ENCODE results near the gene CXCL12.

CXCL12 gene

GRCh38 chr10:44384601-44385025 lies 284 bp downstream of the CXCL12 start:
- peak; percentile 54 for DNase-seq

- peak; percentile 41 for DNase-seq
These were observed 922 bp downstream of the CXCL12 start for GRCh38 chr10:44383749-44384600.

GRCh38 chr10:44382981-44383748 lies 1.7 kb downstream of the CXCL12 start:
- DNase-seq: peak; percentile 26

- DNase-seq: peak; percentile 51
These were observed 2.6 kb downstream of the CXCL12 start for GRCh38 chr10:44382131-44382858.

- DNase-seq: no peak
These were observed 3.9 kb downstream of the CXCL12 start for GRCh38 chr10:44380829-44381600.

GRCh38 chr10:44379907-44380306 lies 5.0 kb downstream of the CXCL12 start:
- no peak for DNase-seq

DNA sequence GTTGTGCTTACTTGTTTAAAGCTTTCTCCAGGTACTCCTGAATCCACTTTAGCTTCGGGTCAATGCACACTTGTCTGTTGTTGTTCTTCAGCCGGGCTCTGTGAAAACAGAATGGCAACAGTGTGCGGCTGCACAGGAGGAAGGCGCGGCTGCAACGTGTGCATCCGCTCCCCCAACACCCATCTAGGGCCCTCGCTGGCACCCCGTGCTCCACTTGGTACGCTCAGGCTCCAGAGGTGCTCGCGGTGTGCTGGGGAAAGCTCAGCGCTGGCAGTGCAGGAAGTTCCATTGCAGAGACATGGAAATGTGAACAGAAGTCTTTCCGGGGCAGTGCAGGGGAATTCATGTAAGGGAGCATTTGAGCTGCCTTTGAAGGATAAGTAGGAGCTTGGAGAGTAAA lies 6.3 kb downstream of the CXCL12 start:
- DNase-seq: no peak

- DNase-seq: no peak
These were observed 7.1 kb downstream of the CXCL12 start for GRCh38 chr10:44377651-44378310.

DNA sequence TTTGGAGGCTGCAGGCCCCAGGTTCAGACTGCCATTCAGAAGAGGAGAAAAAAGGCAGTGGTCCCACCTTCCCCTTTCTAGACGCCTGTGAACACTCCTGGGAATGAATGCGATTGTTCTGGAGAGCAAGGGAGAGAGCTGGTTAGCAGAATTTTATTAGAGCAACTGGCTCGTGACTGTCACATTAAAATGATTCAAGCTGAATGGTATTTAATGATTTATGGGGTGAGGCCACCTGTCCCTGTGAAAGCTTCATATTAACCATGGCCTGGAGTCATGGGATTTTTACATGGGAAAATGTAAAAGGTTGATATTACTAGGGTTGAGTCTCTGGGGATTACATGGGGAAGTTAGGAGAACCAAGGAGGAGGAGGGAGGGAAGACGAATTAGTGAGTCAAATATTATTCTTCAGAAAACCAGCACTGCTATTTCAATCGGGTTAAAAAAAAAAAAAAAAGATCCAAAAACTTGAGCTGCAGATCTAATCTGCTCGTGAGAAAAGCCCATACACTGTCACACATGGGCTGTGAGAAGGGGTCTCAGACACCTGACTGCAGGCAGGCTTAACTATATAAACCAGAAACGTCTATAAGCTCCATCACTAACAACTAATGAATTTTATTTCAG lies 8.3 kb downstream of the CXCL12 start:
- DNase-seq: no peak

DNA sequence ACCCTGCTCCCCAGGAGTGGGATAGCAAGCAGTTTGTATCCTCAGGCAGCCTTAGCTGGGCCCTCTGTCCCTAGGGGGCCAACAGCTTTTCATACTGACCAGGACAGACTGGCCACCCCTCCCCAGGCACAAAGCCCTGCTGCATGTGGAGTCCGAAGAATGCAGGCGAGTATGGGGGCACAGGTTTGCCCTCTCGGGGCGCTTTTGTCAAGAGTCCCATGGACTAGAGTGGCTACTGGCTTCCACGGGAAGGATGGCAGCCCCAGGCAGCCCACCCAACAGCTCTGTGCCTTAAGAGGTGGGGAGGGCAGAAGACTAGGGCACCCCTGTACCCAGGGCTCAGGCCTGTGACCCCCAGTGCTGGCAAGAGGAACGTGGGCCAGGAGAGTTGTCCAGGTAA lies 10.7 kb downstream of the CXCL12 start:
- DNase-seq: no peak

GRCh38 chr10:44373341-44373995 lies 11.4 kb downstream of the CXCL12 start:
- no peak for DNase-seq

DNA sequence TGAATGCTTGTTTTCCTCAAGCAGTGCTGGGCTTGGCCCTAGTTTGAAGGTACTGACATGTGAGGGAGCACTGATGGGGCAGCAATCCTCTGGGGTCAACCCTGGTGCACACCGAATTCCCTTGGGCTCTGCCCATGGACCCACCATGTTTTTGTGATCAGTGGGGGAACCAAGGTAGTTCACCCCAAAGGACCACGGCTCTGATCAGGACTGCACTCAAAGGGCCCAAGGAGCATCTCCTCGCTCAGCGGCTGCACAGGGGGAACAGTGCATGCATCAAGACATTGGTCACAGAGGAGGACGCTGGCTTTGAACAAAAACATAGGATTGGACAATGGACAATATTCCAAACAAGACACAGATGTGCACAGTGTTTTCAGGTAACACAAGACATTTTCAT lies 12.7 kb downstream of the CXCL12 start:
- DNase-seq: no peak

DNA sequence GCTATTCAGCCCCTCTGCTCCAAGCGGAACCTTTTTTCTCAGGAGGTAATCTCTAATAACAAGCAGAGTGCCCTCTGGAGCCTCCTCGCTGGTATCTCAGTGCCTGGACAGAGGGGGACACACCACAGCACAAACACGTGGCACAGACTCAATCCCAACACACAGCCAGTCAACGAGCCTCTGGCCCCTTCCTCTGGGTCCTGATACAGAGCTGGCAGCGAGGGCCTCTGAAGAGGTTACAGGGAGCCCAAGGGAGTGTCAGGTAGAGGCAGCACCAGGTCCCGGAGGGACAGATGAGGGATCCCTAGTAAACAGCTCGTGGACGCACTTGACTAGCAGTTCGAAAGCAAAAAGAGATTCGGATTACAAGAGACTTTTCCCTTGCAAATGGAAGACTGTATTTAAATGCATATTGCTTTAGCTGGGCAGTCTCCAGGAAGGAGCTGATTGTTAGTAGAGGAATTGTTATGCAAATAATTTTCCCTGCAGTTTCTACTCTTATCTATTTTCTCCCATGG lies 14.1 kb downstream of the CXCL12 start:
- DNase-seq: no peak

DNA sequence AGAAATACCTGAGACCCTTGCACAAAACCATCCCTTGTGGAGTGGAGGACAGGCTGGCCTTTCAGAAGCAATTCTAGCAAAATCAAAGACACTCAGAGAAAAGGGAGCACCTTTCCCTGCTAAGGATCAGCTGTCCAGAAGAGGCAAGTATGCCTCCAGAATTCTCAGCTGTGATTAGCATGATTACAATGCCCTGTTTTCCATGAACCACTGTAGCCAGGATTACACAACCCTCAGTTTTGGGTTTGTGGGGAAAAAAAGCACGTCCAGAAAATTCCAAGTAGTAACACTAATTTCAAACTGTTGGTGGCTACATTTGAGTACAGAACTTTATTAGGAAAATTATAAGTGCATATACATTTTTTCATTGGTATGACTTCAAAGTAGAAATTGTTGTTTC lies 15.0 kb downstream of the CXCL12 start:
- no peak for DNase-seq

DNA sequence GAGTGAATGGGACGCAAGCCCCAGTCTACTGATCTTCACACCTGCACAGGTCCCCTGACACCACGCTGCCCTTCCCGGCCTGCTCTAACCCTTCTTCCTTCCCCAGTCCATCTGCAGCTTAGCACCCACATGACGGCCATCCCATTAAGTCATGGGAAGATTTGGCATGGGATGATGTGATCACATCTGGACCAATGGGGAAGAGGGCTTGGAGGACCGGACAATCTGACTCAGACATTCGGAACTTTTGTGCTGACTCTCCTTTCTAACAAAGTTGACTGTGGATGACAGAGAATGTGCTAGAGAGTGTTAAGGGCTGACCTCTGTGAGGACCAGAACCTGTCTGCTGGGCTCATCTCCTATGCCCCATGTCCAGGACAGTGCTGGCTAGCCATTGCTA lies 15.6 kb downstream of the CXCL12 start:
- no peak for DNase-seq

DNA sequence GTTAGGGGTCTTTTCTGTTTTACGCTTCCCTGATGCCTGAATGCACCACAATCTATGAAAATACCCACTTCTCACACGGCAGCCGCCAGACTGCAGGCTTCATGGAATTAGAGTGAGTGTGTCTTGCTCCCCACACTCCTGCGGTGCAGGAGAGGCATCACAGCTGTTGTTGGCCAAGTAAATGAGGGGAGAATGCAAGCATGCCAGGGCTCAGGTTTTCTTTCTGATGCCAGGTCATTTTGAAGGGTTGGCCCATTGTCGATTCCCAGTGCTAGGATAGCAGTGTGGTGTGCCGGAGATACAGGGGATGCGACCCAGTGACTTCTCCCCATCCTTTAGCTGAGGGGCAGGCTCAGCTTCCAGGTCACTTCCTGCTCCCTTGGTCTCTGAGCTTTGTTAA lies 16.3 kb downstream of the CXCL12 start:
- DNase-seq: no peak

- DNase-seq: no peak
These were observed 17.8 kb downstream of the CXCL12 start for GRCh38 chr10:44366941-44367630.

GRCh38 chr10:44364566-44364965 lies 20.3 kb downstream of the CXCL12 start:
- DNase-seq: no peak

- DNase-seq: no peak
These were observed 21.2 kb downstream of the CXCL12 start for GRCh38 chr10:44363716-44364115.

Measured in activated CD8-positive, alpha-beta memory T cell treated with anti-CD3 and anti-CD28 coated beads for 24 hours (primary cell).